ENCODE data around the gene HAUS7.

Gene HAUS7

DNA sequence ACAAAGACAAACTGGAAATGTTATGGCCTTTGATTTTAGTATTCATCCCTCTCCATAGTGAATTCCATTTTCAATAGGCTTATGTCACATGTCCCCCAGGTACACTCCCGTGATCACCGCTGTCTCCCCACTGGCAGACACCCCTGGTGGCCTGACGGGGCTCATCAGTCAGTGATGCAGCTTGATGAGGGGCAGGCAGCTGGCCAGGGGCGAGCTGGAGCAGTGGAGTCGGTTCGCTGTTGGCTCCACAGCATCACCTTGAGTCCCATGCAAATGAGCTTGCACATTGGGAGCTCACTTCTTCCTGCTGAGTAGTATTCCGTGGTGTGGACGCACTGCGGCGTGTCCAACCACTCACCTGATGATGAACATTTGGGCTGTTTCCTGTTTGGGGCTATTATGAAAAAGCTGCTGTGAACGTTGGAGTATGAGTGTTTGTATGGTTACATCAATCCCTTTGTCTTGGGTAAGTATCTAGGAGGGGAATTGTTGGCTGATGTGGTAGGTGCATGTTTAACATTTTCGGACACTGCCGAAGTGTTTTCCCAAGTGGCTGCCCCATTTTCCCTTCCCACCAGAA is 29.7 kb downstream of the HAUS7 start:
- no peak for DNase-seq (ENCODE audit: low spot score)
- no peak for FAIRE-seq

DNA sequence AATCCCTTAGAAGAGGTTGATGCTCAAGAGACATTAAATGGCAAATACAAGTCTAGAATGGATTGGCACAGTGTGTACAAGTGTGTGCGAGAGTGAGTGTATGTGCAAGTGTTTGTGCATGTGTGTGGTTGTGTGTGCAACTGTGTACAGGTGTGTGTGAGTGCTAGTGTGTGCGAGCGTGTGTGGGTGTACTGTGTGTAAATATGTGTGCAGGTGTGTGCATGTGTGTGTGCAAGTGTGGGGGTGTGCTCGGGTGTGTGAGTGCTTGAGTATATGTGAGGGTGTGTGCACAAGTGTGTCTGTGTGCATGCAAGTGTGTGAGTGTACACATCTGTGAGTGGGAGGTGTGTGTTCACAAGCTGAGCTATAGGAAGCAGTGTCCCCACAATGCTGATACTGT is 30.4 kb downstream of the HAUS7 start:
- DNase-seq (ENCODE audit: low spot score) (no peak), FAIRE-seq (peak; percentile 58)

- DNase-seq (ENCODE audit: low spot score) = peak; percentile 27
- FAIRE-seq = no peak
Observed at GRCh38 chrX:153438532-153438931, 31.8 kb downstream of the HAUS7 start.

DNA sequence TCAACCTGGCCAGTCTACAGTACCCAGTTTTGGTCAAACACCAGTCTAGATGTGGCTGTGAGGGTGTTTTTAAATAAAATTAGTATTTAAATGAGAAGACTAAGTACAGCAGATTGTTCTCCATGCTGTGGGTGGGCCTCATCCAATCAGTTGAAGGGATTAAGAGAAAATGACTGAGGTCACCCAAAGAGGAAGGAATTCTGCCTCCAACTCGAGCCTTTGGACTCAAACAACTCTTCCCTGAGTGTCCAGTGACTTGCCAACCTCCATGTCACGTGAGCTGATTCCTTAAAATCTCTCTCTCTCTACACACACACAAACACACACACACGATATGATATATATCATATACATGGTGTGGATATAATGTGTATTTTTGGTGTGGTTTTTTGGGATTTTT is 34.5 kb downstream of the HAUS7 start:
- FAIRE-seq = no peak
- DNase-seq (ENCODE audit: low spot score) = no peak

- FAIRE-seq (no peak), DNase-seq (ENCODE audit: low spot score) (no peak)
Observed at GRCh38 chrX:153434801-153435200, 35.6 kb downstream of the HAUS7 start.

GRCh38 chrX:153433781-153434285 is 36.5 kb downstream of the HAUS7 start:
- FAIRE-seq = no peak

DNA sequence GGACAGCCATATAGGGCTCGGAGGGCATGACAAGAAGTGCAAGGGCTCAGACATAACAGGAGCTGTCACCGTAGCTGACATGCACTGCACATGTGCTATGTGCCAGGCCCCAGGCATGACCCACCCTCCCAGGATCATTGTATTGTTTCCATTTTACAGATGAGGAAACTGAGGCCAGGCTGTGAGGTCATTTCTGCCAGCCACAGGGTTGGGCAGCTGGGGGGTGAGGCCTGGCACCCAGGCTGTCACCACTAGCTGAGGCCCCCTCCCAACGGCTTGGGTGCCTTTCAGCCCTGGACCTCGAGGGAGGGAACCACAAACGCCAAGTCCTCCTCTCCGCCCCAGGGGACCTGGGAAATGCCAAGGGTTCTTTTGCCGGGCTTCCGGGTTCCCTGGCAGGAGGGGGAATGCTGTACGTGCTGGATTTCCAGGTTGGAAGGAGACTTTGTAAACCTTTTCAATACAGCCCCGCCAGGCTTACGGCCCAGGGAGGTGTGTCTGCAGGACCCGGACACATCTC is 37.2 kb downstream of the HAUS7 start:
- no peak for FAIRE-seq
- no peak for DNase-seq (ENCODE audit: low spot score)

More at GRCh38 chrX:153433781-153434285, 36.5 kb downstream of the HAUS7 start:
- DNase-seq (ENCODE audit: low spot score) = no peak

DNA sequence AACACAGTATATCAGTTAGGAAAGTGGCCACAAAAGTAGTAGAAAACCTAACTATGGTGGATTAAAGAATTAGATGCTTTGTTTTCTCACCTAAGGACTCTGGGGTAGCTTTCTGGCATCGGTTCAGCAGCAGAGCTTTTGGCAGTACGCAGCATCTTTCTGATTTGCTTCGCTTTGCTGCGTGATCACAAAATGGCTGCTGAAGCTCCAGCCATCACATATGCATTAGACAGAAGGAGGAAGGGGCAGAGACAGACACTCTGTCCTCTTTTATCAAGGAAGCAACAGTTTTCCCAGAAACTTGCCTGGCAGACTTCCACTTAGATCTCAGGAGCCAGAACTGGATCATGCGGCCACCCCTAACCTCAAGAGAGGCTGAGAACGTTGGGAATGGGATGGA is 39.6 kb downstream of the HAUS7 start:
- FAIRE-seq = no peak

GRCh38 chrX:153426204-153426603 is 44.2 kb downstream of the HAUS7 start:
- DNase-seq (ENCODE audit: low spot score) (no peak), FAIRE-seq (no peak)

More for the DNA sequence above, 39.6 kb downstream of the HAUS7 start:
- DNase-seq (ENCODE audit: low spot score) = no peak

- DNase-seq (ENCODE audit: low spot score) (no peak), FAIRE-seq (no peak)
Observed at GRCh38 chrX:153423652-153424051, 46.7 kb downstream of the HAUS7 start.

GRCh38 chrX:153421856-153422255 is 48.5 kb downstream of the HAUS7 start:
- DNase-seq (ENCODE audit: low spot score) (no peak), FAIRE-seq (no peak)

DNA sequence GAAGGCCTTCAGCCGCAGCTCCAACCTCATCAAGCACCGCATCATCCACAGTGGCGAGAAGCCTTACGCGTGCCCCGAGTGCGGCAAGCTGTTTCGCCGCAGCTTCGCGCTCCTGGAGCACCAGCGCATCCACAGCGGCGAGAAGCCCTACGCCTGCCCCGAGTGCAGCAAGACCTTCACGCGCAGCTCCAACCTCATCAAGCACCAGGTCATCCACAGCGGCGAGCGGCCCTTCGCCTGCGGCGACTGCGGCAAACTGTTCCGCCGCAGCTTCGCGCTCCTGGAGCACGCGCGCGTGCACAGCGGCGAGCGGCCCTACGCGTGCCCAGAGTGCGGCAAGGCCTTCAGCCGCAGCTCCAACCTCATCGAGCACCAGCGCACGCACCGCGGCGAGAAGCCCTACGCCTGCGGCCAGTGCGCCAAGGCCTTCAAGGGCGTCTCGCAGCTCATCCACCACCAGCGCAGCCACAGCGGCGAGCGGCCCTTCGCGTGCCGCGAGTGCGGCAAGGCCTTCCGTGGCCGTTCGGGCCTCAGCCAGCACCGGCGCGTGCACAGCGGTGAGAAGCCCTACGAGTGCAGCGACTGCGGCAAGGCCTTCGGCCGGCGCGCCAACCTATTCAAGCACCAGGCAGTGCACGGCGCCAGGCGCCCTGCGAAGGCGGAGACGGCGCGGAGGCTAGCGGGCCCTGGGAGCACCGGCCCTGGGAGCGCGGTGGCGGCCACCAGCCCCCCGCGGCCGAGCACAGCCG is 49.4 kb downstream of the HAUS7 start:
- FAIRE-seq = no peak

DNA sequence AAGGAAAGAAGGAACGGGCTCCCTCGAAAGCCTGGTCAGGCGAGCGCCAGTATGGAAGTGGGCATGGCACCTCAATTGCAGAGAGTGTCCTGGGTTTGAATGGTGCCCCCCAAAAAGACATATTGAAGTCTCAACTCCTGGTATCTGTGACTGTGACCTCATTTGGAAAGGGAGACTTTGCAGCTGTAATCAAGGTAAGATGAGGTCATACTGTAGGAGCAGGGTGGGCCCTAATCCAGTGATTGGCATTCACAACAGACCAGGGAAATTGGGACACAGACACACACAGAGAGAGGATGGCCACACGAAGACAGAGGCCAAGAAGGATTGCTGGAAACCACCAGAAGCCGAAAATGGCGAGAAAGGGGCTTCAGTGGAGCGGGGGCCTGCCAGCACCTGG is 52.7 kb downstream of the HAUS7 start:
- FAIRE-seq (no peak), DNase-seq (ENCODE audit: low spot score) (no peak)

More for the DNA sequence above, 49.4 kb downstream of the HAUS7 start:
- no peak for DNase-seq (ENCODE audit: low spot score)

GRCh38 chrX:153416781-153417450 is 53.5 kb downstream of the HAUS7 start:
- no peak for DNase-seq (ENCODE audit: low spot score)
- FAIRE-seq = no peak

DNA sequence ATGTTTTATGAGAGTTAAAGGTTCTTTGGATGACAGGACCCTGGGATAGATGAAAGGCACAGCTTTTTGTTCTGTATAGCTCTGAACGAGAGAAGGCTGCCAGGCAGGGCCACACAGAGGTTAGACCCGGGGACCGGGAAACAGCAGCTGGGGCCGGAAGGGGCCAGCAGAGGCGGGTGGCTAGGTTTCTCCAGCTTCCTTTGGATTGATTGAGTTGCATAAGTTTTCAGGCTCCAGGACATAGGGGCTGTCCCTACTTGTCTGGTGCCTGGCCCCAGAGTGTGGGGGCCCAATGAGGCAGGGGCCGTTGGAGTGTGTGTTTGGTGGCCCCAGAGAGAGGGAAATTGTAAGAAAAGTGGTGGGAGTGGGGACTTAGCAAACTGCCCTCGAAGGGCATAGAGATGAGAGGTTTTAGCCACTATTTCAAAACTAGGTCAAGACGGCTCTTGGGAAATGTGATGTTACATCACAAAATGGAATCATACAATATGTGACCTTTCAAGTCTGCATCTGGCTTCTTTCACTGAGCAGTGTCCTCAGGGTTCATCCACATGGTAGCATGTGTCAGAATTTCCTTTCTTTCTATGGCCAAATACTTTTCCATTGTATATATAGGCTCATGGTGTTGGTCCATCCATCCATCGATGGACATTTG is 55.4 kb downstream of the HAUS7 start:
- DNase-seq (ENCODE audit: low spot score) (no peak), FAIRE-seq (no peak)

- FAIRE-seq (no peak), DNase-seq (ENCODE audit: low spot score) (no peak)
Observed at GRCh38 chrX:153413731-153414130, 56.6 kb downstream of the HAUS7 start.

DNA sequence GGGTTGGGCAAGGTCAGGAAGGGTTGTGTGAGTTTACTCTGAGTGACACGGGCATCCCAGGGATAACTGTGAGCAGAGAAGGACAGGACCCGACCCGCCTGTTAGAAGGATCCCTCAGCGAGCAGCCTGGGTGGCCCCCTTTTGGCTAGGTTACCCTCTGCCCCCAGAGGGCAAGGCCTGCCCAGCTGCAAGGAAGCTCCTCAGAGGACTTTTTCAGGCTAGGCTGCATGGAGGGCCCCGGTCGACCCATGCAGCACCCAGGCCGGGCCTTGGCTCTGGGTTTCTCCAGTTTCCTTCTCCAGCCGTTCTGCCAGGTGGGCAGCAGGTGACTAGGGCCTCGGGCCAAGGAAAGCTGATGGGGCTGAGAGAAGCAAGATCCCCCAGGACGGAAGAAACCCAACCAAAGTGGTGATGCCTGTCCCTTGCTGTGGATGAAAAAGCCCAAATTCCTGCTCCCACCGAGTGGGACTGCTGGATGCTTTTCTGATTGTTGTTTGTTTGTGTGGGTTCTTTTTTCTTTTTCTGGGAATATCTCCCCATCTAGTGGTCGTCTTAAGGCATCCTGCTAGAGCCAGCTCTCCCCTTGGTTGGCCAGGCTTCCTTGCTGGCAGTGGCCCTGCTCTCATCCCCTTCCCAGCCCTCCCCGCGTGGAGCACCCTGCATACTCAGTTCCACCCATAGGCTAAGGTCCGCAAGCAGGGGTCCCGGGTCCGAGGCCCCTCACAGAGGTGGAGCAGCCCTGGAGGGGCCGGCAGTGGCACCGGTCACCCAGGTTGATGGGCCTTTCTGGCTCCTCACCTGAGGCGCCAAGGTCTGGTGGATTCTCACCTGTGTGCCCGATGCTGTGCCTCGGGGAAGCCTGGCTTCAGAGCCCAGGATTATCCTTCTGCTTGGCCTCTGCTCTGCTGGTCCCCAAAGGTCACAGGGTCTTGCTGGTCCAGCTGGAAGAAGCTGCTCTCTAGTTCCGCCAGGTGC is 57.3 kb downstream of the HAUS7 start:
- FAIRE-seq = no peak
- DNase-seq (ENCODE audit: low spot score) = no peak

GRCh38 chrX:153411988-153412574 is 58.3 kb downstream of the HAUS7 start:
- no peak for FAIRE-seq

GRCh38 chrX:153411255-153411987 is 59.0 kb downstream of the HAUS7 start, which contains the start of gene ZFP92:
Gene ZFP92 (plus strand): TSS chrX:153411472. CDS start chrX:153418323, 6,851 bp downstream.
- no peak for FAIRE-seq
- DNase-seq (ENCODE audit: low spot score) = peak; percentile 52

More at GRCh38 chrX:153411988-153412574, 58.3 kb downstream of the HAUS7 start:
- no peak for DNase-seq (ENCODE audit: low spot score)

Measured in urothelium cell line (cell line).